ENCODE data around the gene OGT.

DNA sequence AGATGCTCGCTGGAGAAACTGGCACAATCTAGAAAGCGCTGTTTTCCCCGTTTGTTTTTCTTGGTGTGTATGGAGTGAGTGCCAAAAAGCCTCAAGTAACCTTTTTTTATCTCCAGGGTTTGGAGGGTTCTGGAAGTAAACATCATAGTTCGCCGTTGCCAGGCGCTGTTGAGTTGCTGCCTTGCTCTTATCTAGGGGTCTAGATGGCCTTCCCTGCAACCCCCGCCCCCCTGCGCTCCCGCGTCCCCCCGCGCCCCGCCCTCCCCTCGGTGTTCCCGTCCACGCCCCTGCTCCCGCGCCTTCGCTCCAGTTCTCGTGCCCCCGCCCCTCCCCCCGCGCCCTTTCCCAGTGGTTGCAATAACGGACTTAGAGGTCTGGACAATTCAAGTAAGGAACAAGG, 44.8 kb downstream of the OGT start:
- no peak for TF ChIP-seq POLR2A (IDR thresholded peaks at IDR 0.05)
- TF ChIP-seq, protein P1, sequence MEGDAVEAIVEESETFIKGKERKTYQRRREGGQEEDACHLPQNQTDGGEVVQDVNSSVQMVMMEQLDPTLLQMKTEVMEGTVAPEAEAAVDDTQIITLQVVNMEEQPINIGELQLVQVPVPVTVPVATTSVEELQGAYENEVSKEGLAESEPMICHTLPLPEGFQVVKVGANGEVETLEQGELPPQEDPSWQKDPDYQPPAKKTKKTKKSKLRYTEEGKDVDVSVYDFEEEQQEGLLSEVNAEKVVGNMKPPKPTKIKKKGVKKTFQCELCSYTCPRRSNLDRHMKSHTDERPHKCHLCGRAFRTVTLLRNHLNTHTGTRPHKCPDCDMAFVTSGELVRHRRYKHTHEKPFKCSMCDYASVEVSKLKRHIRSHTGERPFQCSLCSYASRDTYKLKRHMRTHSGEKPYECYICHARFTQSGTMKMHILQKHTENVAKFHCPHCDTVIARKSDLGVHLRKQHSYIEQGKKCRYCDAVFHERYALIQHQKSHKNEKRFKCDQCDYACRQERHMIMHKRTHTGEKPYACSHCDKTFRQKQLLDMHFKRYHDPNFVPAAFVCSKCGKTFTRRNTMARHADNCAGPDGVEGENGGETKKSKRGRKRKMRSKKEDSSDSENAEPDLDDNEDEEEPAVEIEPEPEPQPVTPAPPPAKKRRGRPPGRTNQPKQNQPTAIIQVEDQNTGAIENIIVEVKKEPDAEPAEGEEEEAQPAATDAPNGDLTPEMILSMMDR (IDR thresholded peaks at IDR 0.05): no peak
